Forelimb muscle (tissue), 1 donor: Measurements from ENCODE around the gene GPC6. TPM values are rescaled to one million over a fixed set of nuclear protein-coding genes. Genes with fewer than 3 reads are reported as not detected.

Experiments used
- DNase-seq: peaks from one replicate; pipeline ENCODE4 v3.0.0-alpha.2; 2013; ENCODE audit warnings: low read depth
- polyA plus RNA-seq: library from polyadenylated mRNA; unstranded; fragments of 120-200 nt; gene quantifications from one replicate; pipeline ENCODE4 v1.2.1, GENCODE V29; 2013; ENCODE audit not compliant: insufficient read length

GPC6 gene
- polyA plus RNA-seq, 1 donor = 8.2 TPM

GRCh38 chr13:94408314-94409036 is 1181.9 kb downstream of the GPC6 start:
- DNase-seq = no peak

- DNase-seq = no peak
Measured at GRCh38 chr13:94411747-94412146, 1185.1 kb downstream of the GPC6 start.

- no peak for DNase-seq
Measured at GRCh38 chr13:94412870-94413597, 1186.4 kb downstream of the GPC6 start.

GRCh38 chr13:94413598-94413944 is 1187.0 kb downstream of the GPC6 start:
- no peak for DNase-seq

- DNase-seq = no peak
Measured at GRCh38 chr13:94414141-94414540, 1187.5 kb downstream of the GPC6 start.

- DNase-seq = no peak
Measured at GRCh38 chr13:94414708-94415107, 1188.1 kb downstream of the GPC6 start.

DNA sequence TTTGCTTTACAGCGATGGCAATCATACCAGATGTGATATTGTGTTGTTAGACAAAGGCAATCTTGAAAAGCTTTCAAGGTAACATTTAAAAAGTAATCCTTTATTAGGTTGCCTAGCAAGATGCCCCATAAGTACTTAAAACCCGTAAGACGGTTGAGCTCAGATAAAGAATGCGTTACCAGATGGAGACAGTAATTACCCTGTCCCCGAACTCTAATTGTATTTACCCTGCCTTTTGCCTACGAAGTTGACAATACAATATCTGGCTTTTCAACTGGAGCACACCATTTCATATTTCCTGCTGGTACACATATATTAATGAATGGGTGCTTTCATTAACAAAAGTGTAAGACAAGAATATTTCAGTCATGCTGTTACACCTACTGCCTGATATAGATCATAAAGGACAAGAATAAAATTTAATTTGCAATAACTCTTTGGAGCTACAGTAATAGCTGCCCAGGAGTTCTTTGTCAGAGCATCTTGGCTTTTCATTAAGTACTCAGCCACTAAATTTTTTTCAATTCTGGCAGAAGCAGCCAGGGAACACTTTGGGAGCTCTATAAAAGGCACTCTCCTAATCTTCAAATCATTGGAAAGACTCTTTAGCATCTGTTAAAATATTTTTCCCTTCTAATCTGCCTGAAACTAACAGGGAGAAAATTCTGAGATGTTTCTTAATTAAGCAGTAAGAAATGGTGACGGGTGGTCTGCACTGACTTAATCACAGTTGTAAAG is 1189.1 kb downstream of the GPC6 start:
- DNase-seq = no peak

- no peak for DNase-seq
Measured at GRCh38 chr13:94416454-94417080, 1190.0 kb downstream of the GPC6 start.

DNA sequence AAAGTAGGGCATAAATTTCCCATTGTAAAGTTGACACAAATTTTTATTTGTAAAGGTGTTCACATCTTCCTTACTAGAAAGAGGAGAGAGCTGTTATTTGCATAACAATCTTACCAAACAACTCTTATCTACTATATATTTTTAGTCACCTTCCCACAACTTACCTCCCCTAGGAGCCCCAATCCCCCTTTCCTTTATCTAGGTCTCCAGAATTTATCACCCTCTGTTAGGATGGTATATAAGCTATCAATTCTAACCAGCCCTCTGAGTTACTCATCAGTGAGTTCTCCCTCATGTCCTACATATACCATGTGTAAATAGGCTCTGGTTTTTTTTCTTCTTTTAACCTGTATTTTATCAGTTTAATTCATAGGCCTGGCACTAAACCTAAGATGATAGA is 1190.7 kb downstream of the GPC6 start:
- no peak for DNase-seq

- no peak for DNase-seq
Measured at GRCh38 chr13:94419304-94419924, 1192.8 kb downstream of the GPC6 start.

DNA sequence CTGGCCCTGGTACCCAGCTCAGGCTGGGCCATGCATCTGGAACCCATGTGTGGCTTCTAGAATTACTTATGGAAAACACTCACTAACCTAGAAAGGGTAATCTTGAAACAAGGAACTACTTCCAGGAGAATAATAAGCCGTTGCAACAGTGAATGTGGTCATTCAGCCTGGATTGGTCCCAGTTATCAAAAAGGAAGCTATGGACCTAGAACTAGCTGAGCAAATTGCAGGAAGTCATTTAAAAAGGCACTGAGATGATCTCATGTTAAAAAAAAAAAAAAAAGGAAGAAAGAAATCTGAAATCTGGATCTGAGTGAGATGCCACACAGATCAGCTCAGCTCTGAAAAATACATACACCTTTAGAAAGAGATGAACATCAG is 1193.3 kb downstream of the GPC6 start:
- DNase-seq = no peak

DNA sequence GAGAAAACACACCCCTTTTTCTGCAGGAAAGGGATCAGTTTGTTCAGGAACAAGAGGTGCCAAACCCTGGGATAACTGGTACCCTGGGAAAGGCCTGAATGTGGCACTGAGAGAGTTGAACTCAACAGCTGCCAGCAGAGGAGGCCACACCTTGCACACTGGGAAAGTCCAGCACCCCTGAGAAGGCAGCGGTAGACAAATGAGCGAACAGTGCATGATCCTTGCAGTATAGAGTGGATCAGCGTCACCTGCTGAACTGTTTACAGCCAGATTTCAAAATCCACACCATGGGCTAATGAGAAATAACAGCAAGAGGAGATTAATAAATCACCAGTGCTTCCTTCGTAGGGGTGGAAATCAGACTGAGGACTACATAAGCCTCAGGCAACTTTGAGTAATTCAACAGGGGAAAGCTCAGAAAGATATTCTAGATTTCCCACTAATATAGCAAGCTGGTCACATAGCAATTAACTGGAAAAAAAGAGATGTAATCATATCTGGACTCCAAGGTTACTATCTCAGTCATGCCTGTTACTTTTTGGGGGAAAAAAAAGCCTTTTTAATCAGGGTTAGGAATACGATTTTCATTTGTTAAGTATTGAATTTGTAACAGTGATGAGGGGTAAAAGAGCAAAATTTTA is 1200.8 kb downstream of the GPC6 start:
- no peak for DNase-seq

DNA sequence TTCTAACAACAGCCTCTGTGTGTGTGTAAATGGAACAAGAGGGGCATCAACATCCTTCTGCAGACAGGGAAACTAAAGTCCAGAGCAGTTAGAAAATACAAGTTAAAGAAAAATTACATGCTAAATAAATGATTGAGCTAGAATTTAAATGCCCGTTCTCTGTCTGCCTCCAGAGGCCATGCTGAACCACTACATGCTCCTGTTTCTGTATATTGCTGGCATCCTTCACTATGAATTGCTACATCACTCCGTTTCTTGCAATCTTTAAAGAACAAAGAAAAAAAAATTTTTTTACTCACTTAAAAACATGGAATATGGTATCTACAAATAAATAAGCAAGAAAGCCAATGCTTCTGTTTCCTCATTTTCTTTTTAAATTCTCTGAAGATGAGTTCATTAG is 1205.0 kb downstream of the GPC6 start:
- DNase-seq = no peak

DNA sequence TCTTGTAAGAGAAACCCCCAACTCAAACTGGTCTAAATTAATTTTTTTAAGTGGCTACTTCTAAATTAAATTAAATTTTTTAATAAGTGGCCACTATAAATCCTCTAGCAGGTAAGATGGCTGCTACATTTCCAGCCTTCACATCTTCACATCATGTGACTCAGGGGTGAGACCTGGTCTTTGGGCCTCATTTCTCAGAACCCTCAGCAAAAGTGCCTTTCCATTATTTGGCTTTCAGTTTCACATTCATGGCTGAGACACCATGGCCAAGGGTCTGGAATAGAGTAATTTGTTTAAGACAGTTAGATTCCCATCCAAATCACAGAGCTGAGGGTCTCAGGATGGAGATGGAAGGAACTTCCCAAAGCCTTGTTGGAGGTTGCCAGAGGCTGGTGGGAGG is 1205.4 kb downstream of the GPC6 start:
- DNase-seq = no peak

DNA sequence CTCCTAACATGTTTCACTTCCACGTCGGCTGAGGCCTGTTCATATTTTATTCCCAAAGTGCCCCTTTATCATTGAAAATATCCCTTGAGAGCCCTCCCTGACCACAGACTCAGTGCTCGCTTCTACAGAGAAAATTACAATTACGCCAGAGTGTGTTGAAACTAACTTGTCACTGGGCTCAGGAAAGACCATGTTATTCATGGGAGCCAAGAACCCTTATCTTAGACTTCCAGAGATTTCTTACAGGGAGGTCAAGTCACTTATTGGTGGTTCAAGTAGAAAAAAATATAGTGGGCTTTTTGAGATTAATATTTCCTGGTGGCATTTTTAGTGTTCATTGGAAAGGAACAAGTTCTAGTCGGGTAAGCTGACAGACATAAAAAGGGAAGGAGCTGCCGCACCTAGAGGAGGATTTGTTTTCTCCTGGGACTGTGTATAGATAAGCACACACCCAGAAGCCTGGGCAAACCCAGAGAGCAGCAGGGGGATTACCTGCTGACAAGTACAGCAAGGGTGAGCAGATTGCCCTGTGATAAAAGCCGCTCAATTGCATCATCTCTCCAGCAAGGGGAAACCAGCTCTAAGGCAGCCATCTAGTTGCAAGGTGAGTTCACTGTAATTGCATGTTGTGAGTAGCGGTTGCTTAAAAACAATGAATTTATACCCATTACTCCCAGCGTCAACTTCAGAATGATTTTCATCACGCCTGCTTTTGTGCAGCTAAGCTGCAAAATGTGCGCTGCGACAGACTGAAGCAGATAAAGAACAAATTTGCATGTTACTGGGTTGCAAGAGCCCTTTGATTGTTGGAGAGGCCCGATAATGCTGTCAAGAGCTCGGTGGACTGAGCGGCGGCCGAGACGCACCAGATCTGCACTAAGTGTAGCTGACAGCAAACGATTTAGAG is 1206.7 kb downstream of the GPC6 start:
- no peak for DNase-seq

- DNase-seq = peak; percentile 14
Measured at GRCh38 chr13:94435604-94436226, 1209.1 kb downstream of the GPC6 start.

DNA sequence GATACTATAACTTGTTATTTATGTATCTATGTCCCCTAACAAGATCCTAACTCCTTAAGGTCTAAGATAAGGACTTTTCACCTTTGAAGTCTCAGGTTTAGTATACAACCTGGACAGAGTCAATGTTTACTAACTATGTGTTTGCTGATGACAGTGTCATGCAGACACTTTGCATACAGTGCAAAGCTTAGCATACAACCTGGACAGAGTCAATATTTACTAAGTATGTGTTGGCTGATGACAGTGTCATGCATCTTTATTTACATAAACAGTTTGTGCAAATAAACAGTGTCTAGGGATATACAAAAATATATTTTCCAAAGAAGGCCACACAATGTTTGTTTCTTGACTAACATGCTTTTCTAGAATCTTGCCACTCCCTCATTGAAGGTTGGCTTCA is 1218.2 kb downstream of the GPC6 start:
- DNase-seq = no peak

DNA sequence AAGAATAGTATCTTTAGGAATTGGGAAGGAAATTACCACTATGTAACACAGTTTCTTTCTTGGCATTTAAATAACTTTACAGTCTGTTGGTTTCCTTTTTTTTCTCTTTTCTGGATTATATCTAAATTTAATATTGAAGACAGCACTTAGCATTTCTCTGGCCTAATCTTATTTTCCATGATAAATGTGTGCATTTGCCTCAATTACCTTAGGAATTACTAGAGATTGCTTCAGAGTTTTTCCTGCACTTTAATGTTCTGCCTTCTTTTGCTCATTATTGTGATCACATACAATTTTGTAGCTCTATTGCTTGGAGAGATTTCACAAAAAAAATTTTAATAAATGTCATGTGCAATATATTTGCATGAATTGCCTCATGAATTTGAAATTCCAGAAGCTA is 1227.7 kb downstream of the GPC6 start:
- no peak for DNase-seq

DNA sequence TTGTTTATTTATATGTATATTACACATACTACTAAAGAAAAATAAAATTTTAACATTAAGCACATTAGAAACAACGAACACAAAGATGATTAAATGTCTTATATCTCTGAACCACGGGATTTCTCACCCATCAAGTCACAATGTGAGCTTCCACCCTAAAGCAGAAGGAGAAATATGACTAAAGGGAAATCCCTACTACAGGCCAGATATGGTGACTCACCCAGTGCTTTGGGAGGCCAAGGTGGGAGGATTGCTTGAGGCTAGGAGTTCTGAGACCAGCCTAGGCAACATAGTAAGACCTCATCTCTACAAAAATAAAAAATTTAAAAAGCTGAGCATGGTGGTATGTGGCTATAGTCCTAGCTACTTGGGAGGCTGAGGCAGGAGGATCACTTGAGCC is 1228.3 kb downstream of the GPC6 start:
- DNase-seq = no peak

DNA sequence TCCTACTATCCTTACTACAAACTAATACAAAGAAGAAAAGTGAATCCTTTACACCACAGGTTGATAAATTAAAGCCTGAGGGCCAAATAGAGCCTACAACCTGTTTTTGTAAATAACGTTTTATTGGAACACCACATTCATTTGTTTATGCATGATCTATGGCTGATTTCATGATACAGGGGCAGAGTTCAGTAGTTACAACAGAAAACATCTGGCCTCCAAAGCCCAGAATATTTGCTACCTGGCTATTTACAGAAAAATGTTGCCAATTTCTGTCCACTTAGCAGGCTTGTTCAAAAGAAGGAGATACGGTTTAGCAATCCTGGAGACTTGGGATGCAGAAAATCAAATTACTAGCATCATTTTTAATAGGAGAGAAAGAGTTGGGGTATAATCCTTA is 1228.8 kb downstream of the GPC6 start:
- DNase-seq = no peak
